Prostate gland (tissue), 2 donors: ENCODE data around the gene GYG1. TPM values are rescaled to one million over a fixed set of nuclear protein-coding genes. Genes with fewer than 3 reads are reported as not detected.
A peak's percentile ranks its signal among the peaks of the same experiment; 100 is the strongest.
"Not testable (repeated sequence)": the region's sequence is repeated elsewhere in the genome, so short reads cannot be mapped to it uniquely, and the experiment has no call there.

Source experiments
- DNase-seq: peaks from one replicate; pipeline ENCODE4 v3.0.0-alpha.2; 2019; ENCODE audit warnings: low spot score
- H3K27ac ChIP-seq, 2 donors: fragments of 200-600 bp; sonication (generic); 2 replicates each; pipeline ENCODE4 v1.5.1; 2017 to 2019
- H3K27me3 ChIP-seq: fragments of 200-600 bp; sonication (generic); replicated peaks from 2 replicates; pipeline ENCODE4 v1.5.1; 2019; ENCODE audit not compliant: insufficient read depth
- H3K36me3 ChIP-seq, 2 donors: fragments of 200-600 bp; sonication (generic); 1 replicate in 1 of 2; 2 replicates in 1 of 2; pipeline versions ENCODE4 v1.5.1 to v1.8.1; 2017 to 2019
- H3K4me1 ChIP-seq: fragments of 200-600 bp; sonication (generic); replicated peaks from 2 replicates; pipeline ENCODE4 v1.5.1; 2019
- H3K4me3 ChIP-seq, 2 donors: fragments of 200-600 bp; sonication (generic); 2 replicates each; pipeline ENCODE4 v1.5.1; 2017 to 2019
- H3K9me3 ChIP-seq: fragments of 200-600 bp; sonication (generic); 2 replicates; pipeline ENCODE4 v1.5.1; 2017
- CTCF ChIP-seq, 4 experiments: fragments of 200-600 bp in 2 of 4; fragments of 450-650 bp in 2 of 4; sonication (generic) in 2 of 4; IDR thresholded peaks; 1 replicate in 3 of 4; 2 replicates in 1 of 4; pipeline ENCODE4 v1.5.1; 2016 to 2019; ENCODE audit warnings: antibody characterized with exemption in 4 of 4, mild to moderate bottlenecking in 2 of 4, moderate library complexity in 2 of 4
- POLR2A ChIP-seq: fragments of 450-650 bp; IDR thresholded peaks from one replicate; pipeline ENCODE4 v1.6.1; 2016; ENCODE audit warnings: antibody characterized with exemption, mild to moderate bottlenecking
- POLR2AphosphoS5 ChIP-seq: sonication (generic); formaldehyde crosslinking; IDR thresholded peaks from one replicate; pipeline ENCODE4 v1.6.1; 2017; ENCODE audit warnings: antibody characterized with exemption
- WGBS: methylation state at CpG from one replicate; pipeline ENCODE4 v1.1.5; 2018; 5-methylcytosine and 5-hydroxymethylcytosine counted together
- intact Hi-C: fragments of 100-400 bp; cut with DNase I; formaldehyde crosslinking; loops from one replicate; pipeline ENCODE4 v1.14.2; 2022
- total RNA-seq, 2 donors: library from RNA; depleted of rRNA; stranded (reverse); fragments of >200 nt; gene quantifications; one replicate each; pipeline ENCODE4 v1.1.0, GENCODE V29; 2016

Gene GYG1
- total RNA-seq, 2 donors from 2014 or later, result 37.4 to 69.5 TPM

DNA sequence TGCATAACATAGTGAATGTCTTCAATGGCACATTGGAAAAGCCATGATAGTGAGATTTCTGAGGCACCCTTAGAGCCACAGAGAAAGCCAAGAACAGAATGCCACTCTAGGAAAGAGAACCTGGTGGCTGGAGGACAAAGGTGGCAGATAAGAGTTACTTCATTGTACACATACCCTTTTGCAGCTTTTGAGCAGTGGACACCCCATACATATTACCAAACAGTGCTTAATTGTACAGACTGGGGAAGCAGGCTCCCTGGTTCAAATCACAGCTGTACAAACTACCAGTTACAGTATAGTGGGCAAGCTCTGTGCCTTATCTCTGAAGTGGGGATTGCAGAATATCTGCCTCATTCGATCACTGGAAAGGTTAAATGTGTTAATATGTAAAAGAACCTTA lies 10.1 kb upstream of the GYG1 start:
- TF ChIP-seq POLR2AphosphoS5 (no peak), POLR2A (no peak), CTCF (IDR thresholded peaks at IDR 0.05) (no peak)
- H3K9me3 ChIP-seq, result no peaks in the 10 kb centered on the region
- H3K36me3 ChIP-seq, result no peaks in the 10 kb centered on the region
- 96% methylated on average over 1 of the region's 1 CpG for WGBS
- H3K27me3 ChIP-seq, result no peaks in the 10 kb centered on the region
- intact Hi-C loops, result no loop called here
- no peaks in the 10 kb centered on the region for H3K4me1 ChIP-seq
- no peak overlapping the region for H3K27ac ChIP-seq
- no peak for DNase-seq
- no peak overlapping the region for H3K4me3 ChIP-seq

GRCh38 chr3:148987551-148987950 lies 3.8 kb upstream of the GYG1 start:
- intact Hi-C loops, H3K27me3 ChIP-seq, H3K4me1 ChIP-seq, H3K4me3 ChIP-seq, H3K27ac ChIP-seq, DNase-seq, H3K36me3 ChIP-seq, H3K9me3 ChIP-seq: not testable (repeated sequence)
- 97% methylated on average over 29 of the region's 29 CpGs for WGBS

GRCh38 chr3:148990236-148990635 lies 1.1 kb upstream of the GYG1 start:
- Histone ChIP-seq H3K4me3 (no peak overlapping the region), H3K27ac (no peak overlapping the region), H3K27me3 (no peaks in the 10 kb centered on the region), H3K4me1 (no peaks in the 10 kb centered on the region), H3K36me3 (no peaks in the 10 kb centered on the region), H3K9me3 (no peaks in the 10 kb centered on the region)
- intact Hi-C loops, result loop anchor here (10.0 kb wide), 1 partner anchor 135 kb away; the partner anchor contains the start of gene HPS3
- DNase-seq, result no peak
- WGBS, result 62% methylated on average over 4 of the region's 4 CpGs
- TF ChIP-seq CTCF (IDR thresholded peaks at IDR 0.05) (no peak), POLR2A (no peak), POLR2AphosphoS5 (no peak)

GRCh38 chr3:148992027-148992634 lies 791 bp downstream of the GYG1 start:
- no peak for TF ChIP-seq POLR2AphosphoS5
- no peak for TF ChIP-seq CTCF (IDR thresholded peaks at IDR 0.05)
- no peak for TF ChIP-seq POLR2A
- Histone ChIP-seq H3K4me3 (peak overlapping the region; percentile 62 to 94), H3K9me3 (no peaks in the 10 kb centered on the region), H3K4me1 (no peaks in the 10 kb centered on the region), H3K27ac (peak overlapping the region; percentile 87 to 93), H3K27me3 (no peaks in the 10 kb centered on the region), H3K36me3 (no peaks in the 10 kb centered on the region)
- WGBS, result 6% methylated on average over 15 of the region's 34 CpGs
- intact Hi-C loops, result loop anchor here (10.0 kb wide), 1 partner anchor 133 kb away; the partner anchor contains the start of gene HPS3
- DNase-seq, result peak; percentile 14

DNA sequence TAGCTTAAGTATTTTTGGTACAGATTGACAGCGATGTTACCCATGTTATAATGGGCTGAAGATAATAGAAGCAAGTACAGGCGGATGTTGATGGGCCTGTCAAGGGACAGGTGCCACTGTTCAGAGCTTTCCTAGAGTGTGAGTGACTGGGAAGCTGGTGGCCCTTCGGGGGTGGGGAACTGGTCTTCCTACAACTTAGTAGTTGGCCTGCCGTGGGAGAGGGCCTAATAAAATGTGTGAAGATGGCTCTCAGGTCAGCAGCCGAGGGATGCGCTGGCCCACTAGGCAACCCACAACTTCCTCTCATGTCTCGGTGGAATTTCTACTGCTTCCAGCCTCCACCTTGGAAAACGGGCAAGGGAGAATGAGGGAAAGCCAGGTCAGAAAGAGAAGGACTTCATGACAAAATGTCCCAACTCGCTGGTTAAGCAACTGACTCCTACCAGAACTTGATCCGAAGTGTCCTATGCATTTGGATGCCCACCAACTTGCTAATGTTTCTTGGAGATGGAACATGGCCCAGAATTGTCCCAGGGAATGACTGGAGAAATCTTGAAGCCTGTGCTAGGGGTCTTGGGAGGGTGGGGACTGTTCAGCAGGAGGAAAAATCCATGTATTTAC lies 1.4 kb downstream of the GYG1 start:
- Histone ChIP-seq H3K36me3 (no peaks in the 10 kb centered on the region), H3K4me1 (no peaks in the 10 kb centered on the region), H3K27ac (peak overlapping the region; percentile 87 to 93), H3K4me3 (peak overlapping the region; percentile 62 to 94), H3K27me3 (no peaks in the 10 kb centered on the region), H3K9me3 (no peaks in the 10 kb centered on the region)
- 86% methylated on average over 10 of the region's 10 CpGs for WGBS
- TF ChIP-seq POLR2A, result no peak
- TF ChIP-seq CTCF (IDR thresholded peaks at IDR 0.05), result no peak
- TF ChIP-seq POLR2AphosphoS5, result no peak
- DNase-seq, result no peak
- intact Hi-C loops, result loop anchor here (10.0 kb wide), 1 partner anchor 132 kb away; the partner anchor contains the start of gene HPS3
